Tibial nerve (tissue), 4 donors: ENCODE measurements around the gene CCDC60.

Source experiments
- EP300 ChIP-seq, 2 donors: sonication (generic); formaldehyde crosslinking; IDR thresholded peaks; one replicate each; pipeline ENCODE4 v1.6.1; 2017; ENCODE audit warnings: antibody characterized with exemption in 2 of 2, mild to moderate bottlenecking in 1 of 2
- POLR2A ChIP-seq, 2 donors: fragments of 450-650 bp; IDR thresholded peaks; one replicate each; pipeline ENCODE4 v1.6.1; 2017; ENCODE audit warnings: antibody characterized with exemption in 2 of 2, mild to moderate bottlenecking in 2 of 2, moderate library complexity in 2 of 2
- TF ChIP-seq, protein P1 (sequence below), 5 experiments: fragments of 200-600 bp in 3 of 5; fragments of 450-650 bp in 2 of 5; sonication (generic) in 3 of 5; IDR thresholded peaks; one replicate each; pipeline ENCODE4 v1.5.1; 2016 to 2019; ENCODE audit warnings: antibody characterized with exemption in 5 of 5, mild to moderate bottlenecking in 3 of 5, moderate library complexity in 2 of 5

DNA sequence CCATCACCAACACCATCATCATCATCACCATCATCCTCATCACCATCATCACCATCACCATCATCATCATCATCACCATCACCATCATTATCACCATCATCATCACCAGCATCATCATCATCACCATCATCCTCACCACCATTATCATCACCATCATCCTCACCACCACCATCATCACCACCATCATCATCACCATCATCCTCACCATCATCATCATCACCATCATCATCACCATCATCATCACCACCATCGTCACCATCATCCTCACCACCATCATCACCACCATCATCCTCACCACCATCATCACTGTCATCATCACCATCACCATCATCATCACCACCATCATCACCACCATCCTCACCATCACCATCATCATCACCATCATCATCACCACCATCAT is 146.0 kb downstream of the CCDC60 start:
- TF ChIP-seq, protein P1, sequence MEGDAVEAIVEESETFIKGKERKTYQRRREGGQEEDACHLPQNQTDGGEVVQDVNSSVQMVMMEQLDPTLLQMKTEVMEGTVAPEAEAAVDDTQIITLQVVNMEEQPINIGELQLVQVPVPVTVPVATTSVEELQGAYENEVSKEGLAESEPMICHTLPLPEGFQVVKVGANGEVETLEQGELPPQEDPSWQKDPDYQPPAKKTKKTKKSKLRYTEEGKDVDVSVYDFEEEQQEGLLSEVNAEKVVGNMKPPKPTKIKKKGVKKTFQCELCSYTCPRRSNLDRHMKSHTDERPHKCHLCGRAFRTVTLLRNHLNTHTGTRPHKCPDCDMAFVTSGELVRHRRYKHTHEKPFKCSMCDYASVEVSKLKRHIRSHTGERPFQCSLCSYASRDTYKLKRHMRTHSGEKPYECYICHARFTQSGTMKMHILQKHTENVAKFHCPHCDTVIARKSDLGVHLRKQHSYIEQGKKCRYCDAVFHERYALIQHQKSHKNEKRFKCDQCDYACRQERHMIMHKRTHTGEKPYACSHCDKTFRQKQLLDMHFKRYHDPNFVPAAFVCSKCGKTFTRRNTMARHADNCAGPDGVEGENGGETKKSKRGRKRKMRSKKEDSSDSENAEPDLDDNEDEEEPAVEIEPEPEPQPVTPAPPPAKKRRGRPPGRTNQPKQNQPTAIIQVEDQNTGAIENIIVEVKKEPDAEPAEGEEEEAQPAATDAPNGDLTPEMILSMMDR (IDR thresholded peaks at IDR 0.05): no peak
- TF ChIP-seq POLR2A (IDR thresholded peaks at IDR 0.05): no peak
- TF ChIP-seq EP300 (IDR thresholded peaks at IDR 0.05): no peak
